Measurements from ENCODE around the gene PADI4. TPM values are rescaled to one million over a fixed set of nuclear protein-coding genes. Genes with fewer than 3 reads are reported as not detected.
"Not testable (repeated sequence)": the region's sequence is repeated elsewhere in the genome, so short reads cannot be mapped to it uniquely, and the experiment has no call there.

Gene PADI4
- total and polyA plus RNA-seq, 3 experiments from 2014 or later: 0.26 to 2.0 (median 0.27) TPM

DNA sequence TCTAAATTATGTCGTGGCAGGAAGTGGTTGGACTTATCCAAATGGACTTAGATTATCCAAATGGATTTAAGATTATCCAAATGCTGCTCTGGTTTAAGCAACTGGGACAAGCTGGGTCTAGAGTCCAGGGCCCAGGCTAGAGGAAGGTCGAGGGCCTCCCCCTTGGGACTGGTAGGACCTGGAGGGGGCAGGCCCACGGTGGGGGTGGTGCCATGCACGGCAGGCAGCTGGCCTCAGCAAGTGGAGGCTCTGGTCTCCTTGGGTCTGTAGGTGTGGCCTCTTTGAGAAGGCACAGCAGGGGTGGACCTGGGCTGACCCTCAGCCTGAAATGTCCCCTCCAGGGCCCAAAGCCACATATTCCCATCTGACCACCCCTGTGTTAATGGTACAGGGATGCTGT lies 93.8 kb downstream of the PADI4 start:
- no peaks in the 10 kb centered on the region for H3K9me3 Mint-ChIP-seq
- H3K36me3 Mint-ChIP-seq: peaks cover 0 to 6% (median 2%) of the 10 kb centered on the region in 3 donors
- H3K27me3 ChIP-seq (ENCODE audit: insufficient read depth, low read length, poor library complexity, severe bottlenecking): no peaks in the 10 kb centered on the region
- H3K4me3 ChIP-seq (ENCODE audit: low read length): no peak overlapping the region
- DNase-seq: no peak
- peak overlapping the region in 1 of 8 donors; percentile 42 for H3K27ac Mint-ChIP-seq
- H3K4me1 Mint-ChIP-seq: no peaks in the 10 kb centered on the region
- H3K4me1 ChIP-seq (ENCODE audit: insufficient read depth, low read length): no peaks in the 10 kb centered on the region
- H3K27me3 Mint-ChIP-seq: peaks cover 0 to 2% of the 10 kb centered on the region in 2 donors
- no peaks in the 10 kb centered on the region for H3K36me3 ChIP-seq (ENCODE audit: insufficient read depth, low read length)
- H3K27ac ChIP-seq (ENCODE audit: low read depth, low read length): no peak overlapping the region
- H3K4me3 Mint-ChIP-seq: no peak overlapping the region
- POLR2A ChIA-PET: no interaction called here
- no peaks in the 10 kb centered on the region for H3K9me3 ChIP-seq (ENCODE audit: low read length)
- CTCF ChIA-PET: no interaction called here

DNA sequence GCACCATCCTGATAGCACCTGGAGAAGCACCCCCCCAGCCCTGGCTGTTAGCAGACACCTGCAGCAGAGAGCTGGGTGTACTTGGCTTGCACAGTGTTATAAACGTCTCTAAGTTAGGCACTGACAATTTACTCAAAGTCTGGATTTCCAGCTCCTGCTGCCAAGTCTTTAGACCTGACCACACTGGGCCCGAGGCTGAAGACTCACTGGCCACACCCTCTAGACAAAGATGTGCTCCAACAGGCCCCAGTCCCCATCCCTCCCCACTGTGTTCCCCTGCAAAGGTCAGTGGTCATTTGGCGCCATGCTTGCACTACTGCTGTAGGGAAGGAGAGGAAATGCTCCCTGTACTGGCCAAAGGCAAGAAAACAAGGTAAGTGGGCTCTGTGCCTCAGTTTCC lies 95.1 kb downstream of the PADI4 start:
- H3K9me3 ChIP-seq (ENCODE audit: low read length): no peaks in the 10 kb centered on the region
- Mint-ChIP-seq H3K36me3 (peaks cover 2 to 18% (median 3%) of the 10 kb centered on the region in 3 donors), H3K27me3 (peaks cover 0 to 2% of the 10 kb centered on the region in 2 donors), H3K4me3 (no peak overlapping the region), H3K9me3 (no peaks in the 10 kb centered on the region), H3K27ac (no peak overlapping the region), H3K4me1 (no peaks in the 10 kb centered on the region)
- POLR2A ChIA-PET: no interaction called here
- no peaks in the 10 kb centered on the region for H3K4me1 ChIP-seq (ENCODE audit: insufficient read depth, low read length)
- no peaks in the 10 kb centered on the region for H3K27me3 ChIP-seq (ENCODE audit: insufficient read depth, low read length, poor library complexity, severe bottlenecking)
- no peak for DNase-seq
- CTCF ChIA-PET: no interaction called here
- H3K36me3 ChIP-seq (ENCODE audit: insufficient read depth, low read length): no peaks in the 10 kb centered on the region
- H3K4me3 ChIP-seq (ENCODE audit: low read length): no peak overlapping the region
- no peak overlapping the region for H3K27ac ChIP-seq (ENCODE audit: low read depth, low read length)

DNA sequence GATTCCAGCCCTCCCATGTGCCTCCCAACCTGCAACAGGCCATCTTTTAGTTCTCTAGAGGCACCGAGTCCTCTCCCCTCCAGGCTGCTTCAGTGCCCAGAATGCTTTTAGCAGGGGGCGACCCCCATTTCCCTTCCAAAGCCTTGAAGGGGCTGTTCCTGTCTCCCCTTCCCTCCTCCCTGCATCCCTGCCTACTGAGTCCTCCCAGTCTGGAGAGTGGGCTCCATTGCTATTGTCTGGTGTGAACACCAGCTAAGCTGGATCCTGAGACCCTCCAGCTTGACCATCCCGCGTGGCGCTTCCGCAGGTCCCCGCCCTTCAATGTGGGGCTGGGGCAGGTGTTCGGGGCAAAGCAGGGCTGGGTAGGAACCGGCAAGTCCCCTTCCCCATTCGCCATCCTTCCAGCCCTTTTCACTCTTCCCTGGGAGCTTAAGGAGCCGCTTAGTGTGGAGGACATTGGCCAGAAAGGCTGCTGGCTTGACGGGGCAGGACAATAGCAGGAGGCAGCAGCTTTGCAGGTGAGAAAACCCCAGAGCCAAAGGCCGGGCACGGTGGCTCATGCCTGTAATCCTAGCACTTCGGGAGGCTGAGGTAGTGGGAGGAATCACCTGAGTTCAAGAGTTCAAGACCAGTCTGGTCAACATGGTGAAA lies 96.2 kb downstream of the PADI4 start:
- Histone ChIP-seq H3K27ac (ENCODE audit: low read depth, low read length) (no peak overlapping the region), H3K27me3 (ENCODE audit: insufficient read depth, low read length, poor library complexity, severe bottlenecking) (no peaks in the 10 kb centered on the region), H3K4me1 (ENCODE audit: insufficient read depth, low read length) (no peaks in the 10 kb centered on the region), H3K9me3 (ENCODE audit: low read length) (no peaks in the 10 kb centered on the region), H3K36me3 (ENCODE audit: insufficient read depth, low read length) (peaks cover 10% of the 10 kb centered on the region), H3K4me3 (ENCODE audit: low read length) (no peak overlapping the region)
- ChIA-PET POLR2A (no interaction called here), CTCF (interaction anchor here (1.8 kb wide), 1 partner anchor 7 kb away, joined by 5 read pairs; no protein-coding TSS in a partner anchor)
- no peak overlapping the region for H3K4me3 Mint-ChIP-seq
- peaks cover 0 to 2% of the 10 kb centered on the region in 2 donors for H3K27me3 Mint-ChIP-seq
- no peaks in the 10 kb centered on the region for H3K4me1 Mint-ChIP-seq
- H3K36me3 Mint-ChIP-seq: peaks cover 3 to 29% (median 7%) of the 10 kb centered on the region in 3 donors
- no peak overlapping the region for H3K27ac Mint-ChIP-seq
- DNase-seq: no peak
- no peaks in the 10 kb centered on the region for H3K9me3 Mint-ChIP-seq

DNA sequence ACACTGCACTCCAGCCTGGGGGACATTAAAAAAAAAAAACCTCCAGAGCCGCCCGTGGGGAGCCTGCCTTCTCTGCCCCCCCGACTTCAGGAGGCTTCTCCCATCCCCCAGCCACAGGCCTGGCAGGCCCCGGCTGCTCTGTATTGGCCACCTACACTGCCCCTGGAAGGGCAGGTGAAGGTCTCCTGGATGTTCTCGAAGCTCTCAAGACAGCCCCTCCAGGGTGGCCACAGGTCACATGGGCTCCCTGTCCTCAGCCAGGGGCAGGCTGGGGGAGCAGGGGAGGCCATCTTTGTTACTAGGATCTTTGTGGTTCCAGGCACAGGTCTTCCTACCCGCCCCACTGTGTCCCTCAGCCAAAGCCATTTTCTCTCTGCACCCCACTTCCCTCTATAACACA lies 96.8 kb downstream of the PADI4 start:
- H3K9me3 ChIP-seq (ENCODE audit: low read length): no peaks in the 10 kb centered on the region
- DNase-seq: no peak
- H3K4me3 ChIP-seq (ENCODE audit: low read length): no peak overlapping the region
- H3K27me3 ChIP-seq (ENCODE audit: insufficient read depth, low read length, poor library complexity, severe bottlenecking): no peaks in the 10 kb centered on the region
- Mint-ChIP-seq H3K27ac (no peak overlapping the region), H3K4me1 (no peaks in the 10 kb centered on the region), H3K36me3 (peaks cover 3 to 36% (median 7%) of the 10 kb centered on the region in 3 donors), H3K27me3 (peaks cover 0 to 2% of the 10 kb centered on the region in 2 donors), H3K4me3 (no peak overlapping the region), H3K9me3 (no peaks in the 10 kb centered on the region)
- ChIA-PET POLR2A (no interaction called here), CTCF (interaction anchor here (1.8 to 2.0 kb wide), 2 partner anchors 8 to 12 kb away, joined by 5 read pairs; no protein-coding TSS in a partner anchor)
- H3K36me3 ChIP-seq (ENCODE audit: insufficient read depth, low read length): peaks cover 14% of the 10 kb centered on the region
- H3K4me1 ChIP-seq (ENCODE audit: insufficient read depth, low read length): no peaks in the 10 kb centered on the region
- no peak overlapping the region for H3K27ac ChIP-seq (ENCODE audit: low read depth, low read length)

DNA sequence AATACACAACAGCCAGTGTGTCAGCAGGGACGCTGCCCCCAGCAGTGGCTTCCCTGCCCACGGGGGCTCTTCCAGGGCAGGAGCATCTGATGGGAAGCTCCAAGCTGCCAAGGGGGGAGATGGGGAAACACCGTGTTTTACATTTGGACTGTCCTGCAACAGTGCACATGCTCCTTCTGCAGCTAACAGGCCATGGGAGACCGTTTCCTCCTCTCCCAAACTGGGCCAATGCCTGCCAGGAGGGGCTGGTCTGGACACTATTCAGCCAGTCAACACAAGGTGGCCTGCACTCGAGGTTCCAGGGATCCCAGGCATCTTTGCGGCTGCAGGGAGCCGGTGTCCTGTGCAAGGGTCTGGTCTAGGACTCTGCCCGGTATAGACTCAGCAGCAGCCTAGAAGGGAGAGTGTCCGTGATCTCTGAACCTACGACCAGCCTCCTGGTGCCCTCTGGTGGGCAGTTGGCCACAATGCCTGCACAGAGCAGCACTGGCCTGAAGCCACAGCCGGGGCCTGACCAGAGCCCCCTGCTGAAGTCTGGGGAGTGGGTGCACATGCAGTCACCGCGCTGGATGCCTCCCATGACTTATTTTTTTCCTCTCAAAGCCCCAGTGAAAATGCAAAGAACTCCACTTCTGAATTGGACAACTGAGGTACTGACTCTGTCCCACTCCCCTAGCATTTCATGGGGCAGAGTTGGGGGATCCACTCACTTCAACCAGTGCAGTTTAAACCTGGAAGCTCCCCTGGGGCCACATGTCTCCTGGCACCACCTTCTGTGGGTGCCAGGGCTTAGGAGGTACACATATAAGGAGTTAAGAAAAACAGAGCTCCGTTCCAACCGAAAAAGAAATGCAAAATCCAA lies 98.1 kb downstream of the PADI4 start:
- peak in 3 of 5 donors; percentile 7 to 54 (median 28) for DNase-seq
- Mint-ChIP-seq H3K27me3 (peaks cover 0 to 2% of the 10 kb centered on the region in 2 donors), H3K4me1 (no peaks in the 10 kb centered on the region), H3K36me3 (peaks cover 3 to 49% (median 11%) of the 10 kb centered on the region in 3 donors), H3K9me3 (no peaks in the 10 kb centered on the region), H3K27ac (no peak overlapping the region), H3K4me3 (no peak overlapping the region)
- H3K27ac ChIP-seq (ENCODE audit: low read depth, low read length): no peak overlapping the region
- H3K4me3 ChIP-seq (ENCODE audit: low read length): no peak overlapping the region
- peaks cover 27% of the 10 kb centered on the region for H3K36me3 ChIP-seq (ENCODE audit: insufficient read depth, low read length)
- no peaks in the 10 kb centered on the region for H3K27me3 ChIP-seq (ENCODE audit: insufficient read depth, low read length, poor library complexity, severe bottlenecking)
- ChIA-PET POLR2A (no interaction called here), CTCF (interaction anchor here (1.5 to 2.0 kb wide), 3 partner anchors 9 to 42 kb away, joined by 3 to 5 read pairs (median 5); no protein-coding TSS in a partner anchor)
- no peaks in the 10 kb centered on the region for H3K9me3 ChIP-seq (ENCODE audit: low read length)
- H3K4me1 ChIP-seq (ENCODE audit: insufficient read depth, low read length): no peaks in the 10 kb centered on the region

DNA sequence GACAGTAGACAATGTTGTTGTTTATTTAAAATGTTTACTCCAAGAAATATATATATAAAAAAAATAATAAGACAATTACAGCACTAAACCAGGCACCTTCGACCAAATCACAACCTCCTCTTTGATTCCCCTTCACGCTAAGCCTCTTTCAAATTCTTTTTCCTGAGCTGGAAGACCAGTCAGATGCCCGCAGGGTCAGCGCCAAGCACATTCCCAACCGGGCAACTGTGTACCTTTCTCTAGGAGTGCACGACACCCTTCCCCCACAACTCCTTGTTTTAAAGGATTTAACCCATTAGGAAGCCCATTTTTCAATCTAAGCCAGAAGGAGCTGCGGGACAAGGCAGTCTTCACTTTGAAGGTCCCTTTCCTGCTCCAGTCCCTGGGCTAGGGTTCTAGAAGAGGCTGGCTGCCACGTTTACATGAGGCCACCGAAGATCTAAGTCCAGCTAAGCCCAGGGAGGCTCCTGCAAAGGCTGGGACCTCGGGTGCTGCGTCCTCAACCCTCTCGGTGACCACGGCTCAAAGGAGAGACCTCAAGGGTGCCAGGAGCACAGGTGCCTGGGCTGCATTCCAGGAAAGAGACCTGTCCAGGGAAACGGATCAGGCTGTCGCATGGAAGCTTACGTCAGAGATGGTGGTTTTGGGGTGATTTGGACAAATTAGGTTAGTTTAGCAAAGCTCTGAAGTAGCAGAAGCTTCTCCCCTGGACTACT lies 98.9 kb downstream of the PADI4 start:
- H3K9me3 Mint-ChIP-seq; H3K4me3 Mint-ChIP-seq; H3K27me3 Mint-ChIP-seq; DNase-seq; H3K4me1 Mint-ChIP-seq; H3K27me3 ChIP-seq (ENCODE audit: insufficient read depth, low read length, poor library complexity, severe bottlenecking); H3K9me3 ChIP-seq (ENCODE audit: low read length); H3K27ac ChIP-seq (ENCODE audit: low read depth, low read length); H3K4me3 ChIP-seq (ENCODE audit: low read length); H3K4me1 ChIP-seq (ENCODE audit: insufficient read depth, low read length); POLR2A ChIA-PET: not testable (repeated sequence)
- CTCF ChIA-PET: interaction anchor here (1.5 to 2.0 kb wide), 2 partner anchors 10 to 41 kb away, joined by 3 to 5 read pairs; no protein-coding TSS in a partner anchor
- Mint-ChIP-seq H3K27ac (peak overlapping the region in 2 of 8 donors; percentile 64 to 82), H3K36me3 (peaks cover 3 to 57% (median 13%) of the 10 kb centered on the region in 3 donors)
- peaks cover 31% of the 10 kb centered on the region for H3K36me3 ChIP-seq (ENCODE audit: insufficient read depth, low read length)

DNA sequence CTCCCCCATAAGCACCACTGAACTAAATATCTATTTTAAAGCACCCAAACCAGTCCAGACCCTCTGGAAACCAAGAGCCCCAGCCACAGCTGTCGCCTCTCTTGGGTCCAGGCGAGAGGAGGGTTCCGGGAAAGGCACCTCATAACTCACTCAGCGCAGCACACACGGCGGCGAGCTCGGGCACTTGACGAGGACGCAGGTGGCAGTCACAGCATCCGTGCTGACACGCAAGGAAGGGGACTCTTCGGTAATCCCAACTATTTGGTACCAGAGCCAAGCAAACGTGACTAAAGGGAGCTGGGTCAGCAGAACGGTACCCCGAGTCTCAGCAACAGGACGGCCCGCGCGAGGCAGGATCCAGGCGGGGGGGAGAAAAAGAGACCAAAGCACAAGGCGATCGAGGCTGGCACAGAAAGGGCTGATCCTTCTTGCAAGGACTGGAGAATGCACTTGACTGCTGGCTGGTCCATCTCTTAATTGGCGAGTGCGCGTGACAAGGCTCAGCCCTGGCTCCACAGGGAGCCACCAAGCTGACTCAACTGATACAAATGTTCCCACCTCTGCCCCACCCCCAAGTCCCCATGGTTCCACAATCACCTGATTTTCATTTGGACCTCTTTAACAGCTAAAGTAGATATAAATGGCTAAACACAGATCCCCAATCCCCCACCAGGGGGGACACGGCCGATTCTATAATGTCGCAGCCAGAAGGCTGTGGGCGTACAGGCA lies 100.0 kb downstream of the PADI4 start:
- H3K4me1 ChIP-seq (ENCODE audit: insufficient read depth, low read length); H3K4me1 Mint-ChIP-seq; H3K27me3 Mint-ChIP-seq; CTCF ChIA-PET; H3K4me3 Mint-ChIP-seq; H3K27me3 ChIP-seq (ENCODE audit: insufficient read depth, low read length, poor library complexity, severe bottlenecking); H3K4me3 ChIP-seq (ENCODE audit: low read length); DNase-seq; POLR2A ChIA-PET; H3K27ac Mint-ChIP-seq; H3K9me3 ChIP-seq (ENCODE audit: low read length); H3K27ac ChIP-seq (ENCODE audit: low read depth, low read length); H3K9me3 Mint-ChIP-seq: not testable (repeated sequence)
- H3K36me3 ChIP-seq (ENCODE audit: insufficient read depth, low read length): peaks cover 42% of the 10 kb centered on the region
- H3K36me3 Mint-ChIP-seq: peaks cover 3 to 67% (median 13%) of the 10 kb centered on the region in 3 donors
